NK-92 treated with Interleukin-12 subunit alpha and Interleukin-12 subunit beta, amount 100 ng/mL, for 24 hours (cell line): ENCODE measurements around the gene TMED10.
"Not testable (repeated sequence)": the region's sequence is repeated elsewhere in the genome, so short reads cannot be mapped to it uniquely, and the experiment has no call there.

ENCODE experiments used
- DNase-seq: peaks from one replicate; lab custom pipeline; 2025; lab: John Stamatoyannopoulos, UW

The TMED10 gene

DNA sequence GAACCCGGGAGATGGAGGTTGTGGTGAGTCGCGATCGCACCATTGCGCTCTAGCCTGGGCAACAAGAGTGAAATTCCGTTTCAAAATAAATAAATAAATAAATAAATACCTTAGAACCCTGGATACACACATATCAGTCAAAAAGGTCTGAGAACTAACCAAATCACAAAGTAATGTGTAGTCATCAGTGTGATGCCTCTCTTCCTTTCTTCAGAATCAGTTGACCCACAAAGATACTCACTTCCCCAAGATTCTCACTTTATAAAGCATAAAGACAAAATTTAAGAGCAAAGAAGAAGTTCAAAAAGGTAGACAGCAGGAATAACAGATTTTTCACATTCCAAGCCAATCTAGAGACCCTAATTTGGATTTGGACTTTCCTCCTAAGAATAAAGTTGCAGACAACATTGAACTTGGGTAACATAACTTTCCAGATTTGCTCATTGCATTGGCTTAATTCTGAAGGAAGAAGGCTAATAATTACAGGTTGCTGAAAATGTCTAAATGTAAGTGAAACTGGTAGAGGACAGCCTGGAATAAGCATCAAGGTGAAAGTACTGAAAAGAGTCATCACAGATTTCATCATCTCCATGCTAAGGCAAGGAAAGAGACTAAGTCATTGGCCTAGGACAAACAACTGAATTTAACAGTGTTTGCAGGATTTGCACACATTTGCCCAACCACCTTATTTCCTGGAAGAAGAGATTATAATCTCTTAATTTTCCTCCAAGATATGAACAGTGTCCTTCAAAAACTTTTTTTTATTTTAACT is 17.4 kb downstream of the TMED10 start:
- no peak for DNase-seq

DNA sequence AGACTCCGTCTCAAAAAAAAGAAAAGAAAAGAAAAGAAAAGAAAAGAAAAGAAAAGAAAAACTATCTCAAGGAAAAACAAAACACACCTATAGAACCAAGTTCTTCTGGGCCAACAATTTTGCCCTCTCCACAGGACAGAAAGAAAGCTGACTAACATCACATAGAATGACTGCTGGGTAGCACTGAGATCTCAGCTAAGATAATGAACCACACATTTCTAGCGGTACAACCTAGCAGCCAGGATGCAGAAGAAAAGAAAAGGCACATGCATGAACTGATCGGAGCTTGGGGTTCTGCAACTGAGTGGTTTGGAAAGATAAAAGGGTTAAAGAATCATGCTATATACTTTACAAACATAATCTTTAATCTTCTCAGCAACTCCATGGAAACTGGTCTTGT is 19.5 kb downstream of the TMED10 start:
- DNase-seq: no peak

DNA sequence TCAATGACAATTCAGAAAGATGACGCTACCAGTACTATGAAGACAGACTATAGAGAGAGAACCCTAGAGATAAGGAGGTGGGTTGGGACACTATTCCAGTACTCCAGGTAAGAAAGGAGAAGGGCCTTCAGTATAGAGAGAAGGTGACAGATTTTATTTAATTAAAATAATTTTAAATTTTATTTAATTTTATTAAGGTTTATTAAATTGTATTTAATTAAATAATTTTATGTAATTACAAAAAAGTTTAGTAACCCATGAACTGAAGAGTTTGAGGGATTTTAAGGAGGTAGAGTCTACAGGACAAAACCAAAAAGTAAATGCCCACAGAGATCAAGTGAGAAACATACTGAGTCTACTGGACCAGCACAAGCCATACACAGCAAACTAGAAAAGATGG is 20.3 kb downstream of the TMED10 start:
- DNase-seq: no peak

DNA sequence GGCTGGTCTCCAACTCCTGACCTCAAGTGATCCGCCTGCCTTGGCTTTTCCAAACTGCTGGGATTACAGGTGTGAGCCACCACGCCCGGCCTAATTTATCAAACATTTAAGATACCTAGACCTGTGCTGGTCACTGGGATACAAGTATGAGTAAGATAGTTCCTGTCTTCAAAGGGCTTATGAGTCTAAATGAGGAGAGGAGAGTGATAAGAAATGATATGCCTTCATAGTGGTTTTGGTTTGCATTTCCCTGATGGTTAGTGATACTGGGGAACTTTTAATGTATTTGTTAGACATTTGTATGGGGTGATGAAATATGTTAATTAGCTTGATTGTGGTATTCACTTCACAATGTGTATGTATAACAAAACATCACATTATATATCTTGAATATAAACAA is 21.2 kb downstream of the TMED10 start:
- no peak for DNase-seq

DNA sequence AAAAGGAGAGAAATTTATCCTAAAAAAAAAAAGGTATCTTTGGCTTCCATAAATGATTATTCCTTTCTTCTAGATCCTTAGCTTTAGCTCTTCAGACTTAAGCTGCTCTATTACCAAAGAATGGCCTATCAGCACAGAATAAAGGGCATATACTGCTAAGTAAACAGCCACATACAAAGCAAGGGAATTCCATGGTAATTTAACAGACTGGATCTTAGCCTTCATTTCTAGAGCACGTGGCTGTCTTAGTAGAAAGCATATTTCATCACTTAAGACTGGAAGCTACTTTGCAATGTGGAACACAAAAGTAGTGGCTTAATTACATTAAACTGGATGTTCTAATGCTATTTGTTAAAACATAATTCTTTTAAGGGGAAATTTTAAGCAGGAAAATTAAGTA is 23.1 kb downstream of the TMED10 start:
- DNase-seq: no peak

DNA sequence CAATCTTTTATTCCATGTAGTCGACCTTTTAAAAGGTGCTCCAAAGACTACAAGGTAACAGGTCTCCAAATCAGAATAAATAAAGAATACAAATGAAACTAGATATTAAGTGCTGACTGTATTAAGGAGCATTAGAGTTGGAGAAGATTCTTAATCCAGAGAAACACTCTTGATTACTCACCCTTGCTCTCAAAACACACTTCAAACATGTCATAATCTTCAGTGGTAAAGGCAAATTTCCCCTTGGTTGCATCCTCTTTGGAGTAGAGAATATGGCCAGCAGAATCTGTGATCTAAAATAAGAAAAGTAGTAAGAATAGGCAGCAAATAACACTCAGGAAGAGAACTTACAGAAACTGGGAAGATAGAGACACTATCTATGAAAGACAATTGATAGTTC is 24.6 kb downstream of the TMED10 start:
- DNase-seq: no peak

DNA sequence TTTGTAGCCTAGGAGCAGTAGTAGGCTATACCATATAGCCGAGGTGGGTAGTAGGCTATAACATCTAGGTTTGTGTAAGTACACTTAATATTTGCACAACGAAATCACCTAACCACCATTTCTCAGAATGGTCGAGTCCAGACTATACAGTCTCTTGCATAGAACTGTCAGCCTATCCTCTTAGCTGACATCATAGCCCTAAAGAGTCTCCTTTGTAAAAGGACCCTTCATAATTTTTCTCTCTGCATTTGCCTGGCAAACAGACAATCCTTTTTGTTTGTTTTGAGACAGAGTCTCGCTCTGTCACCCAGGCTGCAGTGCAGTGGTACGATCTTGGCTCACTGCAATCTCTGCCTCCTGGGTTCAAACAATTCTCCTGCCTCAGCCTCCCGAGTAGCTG is 25.8 kb downstream of the TMED10 start:
- not testable (repeated sequence) for DNase-seq

DNA sequence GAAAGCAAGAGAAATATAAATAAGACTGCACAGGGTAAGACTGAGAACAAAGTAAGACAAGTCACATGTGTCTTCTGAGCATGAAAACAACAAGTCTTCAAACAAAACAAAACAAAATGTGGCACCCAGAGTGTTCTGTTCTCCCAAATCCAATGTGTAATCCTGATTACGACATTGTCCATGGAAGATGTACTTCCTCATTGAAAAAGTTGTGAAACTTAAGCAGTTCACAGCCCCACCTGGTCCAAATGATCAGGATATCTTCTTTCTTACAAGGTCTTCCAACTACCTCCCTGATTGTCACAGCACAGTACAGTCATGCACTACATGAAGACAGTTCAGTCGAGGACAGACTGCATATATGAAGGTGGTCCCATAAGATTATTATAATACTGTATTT is 26.3 kb downstream of the TMED10 start:
- DNase-seq: no peak

DNA sequence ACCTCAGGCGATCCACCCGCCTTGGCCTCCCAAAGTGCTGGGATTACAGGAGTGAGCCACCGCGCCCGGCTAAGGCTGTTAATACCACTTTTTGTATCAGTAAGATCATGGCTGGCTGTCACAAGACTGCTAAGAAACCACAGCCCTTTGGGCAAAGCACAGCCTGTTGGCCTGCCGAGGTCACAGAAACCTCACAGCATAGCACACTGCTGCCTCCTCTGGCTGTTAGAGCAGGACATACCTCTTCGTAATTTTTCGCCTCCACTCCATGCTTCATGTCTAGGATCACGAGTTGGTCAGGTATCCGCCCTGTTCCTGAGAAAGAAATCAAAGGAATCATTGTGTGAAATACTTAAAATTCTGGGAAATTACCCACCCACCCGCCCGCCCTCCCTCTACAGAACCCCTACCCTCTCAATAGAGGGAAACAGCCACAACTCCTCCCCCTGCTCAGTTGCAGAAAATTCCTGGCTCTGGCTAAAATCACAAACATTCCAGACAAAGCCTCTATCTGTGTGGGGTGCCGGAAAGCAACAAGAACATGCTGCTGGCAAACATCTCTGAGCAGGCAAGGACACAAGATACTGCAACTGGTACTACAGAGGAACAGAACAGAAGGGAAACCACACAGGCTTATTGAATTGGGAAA is 28.9 kb downstream of the TMED10 start:
- no peak for DNase-seq

DNA sequence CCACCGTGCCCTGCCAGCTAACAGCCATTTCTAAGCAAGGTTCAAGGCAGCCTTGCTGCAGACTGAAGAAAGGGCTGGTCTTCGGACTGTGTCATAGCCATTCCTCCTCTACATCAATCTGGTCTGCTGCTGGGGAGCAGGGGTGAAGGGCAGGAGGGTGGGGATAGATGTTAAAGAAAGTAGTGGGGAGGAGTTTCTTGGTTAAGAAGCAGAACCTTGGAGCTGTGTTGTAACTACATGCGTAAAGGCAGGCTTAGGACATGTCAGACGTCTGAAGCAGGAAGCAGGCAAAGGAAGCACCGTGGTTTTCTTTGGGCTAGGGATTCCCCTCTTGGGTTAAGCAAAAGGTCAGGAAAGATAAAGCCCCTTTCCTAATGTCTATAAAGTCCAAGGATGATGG is 31.5 kb downstream of the TMED10 start:
- no peak for DNase-seq

DNA sequence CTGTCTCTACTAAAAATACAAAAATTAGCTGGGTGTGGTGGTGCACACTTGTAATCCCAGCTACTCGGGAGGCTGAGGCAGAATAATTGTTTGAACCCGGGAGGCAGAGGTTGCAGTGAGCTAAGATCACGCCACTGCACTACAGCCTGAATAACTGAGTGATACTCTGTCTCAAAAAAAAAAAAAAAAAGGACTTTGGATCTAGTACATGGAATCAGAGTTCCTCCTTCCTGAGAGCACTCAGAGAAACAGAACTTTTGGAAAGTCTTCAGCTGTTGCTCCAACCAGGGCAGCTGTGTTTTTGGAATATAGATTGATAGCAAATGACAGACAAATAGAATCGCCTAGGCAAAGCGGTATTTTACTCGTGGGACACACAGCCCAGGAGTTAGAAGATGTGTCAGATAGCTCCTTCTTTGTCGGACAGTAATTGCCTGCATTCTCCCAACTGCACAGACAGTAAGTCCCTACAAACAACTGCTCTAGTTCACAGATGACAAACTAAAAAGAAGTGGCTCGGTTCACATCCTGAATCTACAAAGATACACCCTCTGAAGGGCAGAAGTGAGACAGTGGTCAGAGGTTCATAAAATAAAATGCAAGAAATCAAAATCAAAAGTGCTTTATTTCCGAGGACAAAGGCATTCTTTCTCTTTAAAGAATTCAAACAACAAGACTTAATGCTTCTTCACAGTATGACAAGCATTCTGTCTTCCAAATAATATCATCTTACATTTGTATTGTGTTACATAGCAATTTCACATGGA is 32.5 kb downstream of the TMED10 start:
- DNase-seq: no peak

DNA sequence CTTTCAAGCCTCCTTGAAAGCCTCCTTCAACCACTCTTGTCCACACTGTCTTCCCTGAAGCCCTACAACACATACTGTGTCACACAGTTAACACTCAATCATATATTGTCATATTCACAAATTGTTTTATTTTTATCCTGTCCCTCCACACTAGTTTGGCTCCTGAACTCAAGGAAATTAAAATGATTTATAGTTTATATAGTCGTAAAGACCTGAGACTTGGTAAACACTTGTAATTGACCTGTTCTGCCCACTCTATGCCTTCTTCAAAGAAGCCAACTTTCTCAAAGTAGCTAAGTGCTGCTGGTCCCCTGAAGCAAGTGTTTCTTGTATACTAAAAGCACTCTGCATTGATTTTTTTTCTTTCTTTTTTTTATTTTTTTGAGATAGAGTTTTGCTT is 33.9 kb downstream of the TMED10 start:
- no peak for DNase-seq

DNA sequence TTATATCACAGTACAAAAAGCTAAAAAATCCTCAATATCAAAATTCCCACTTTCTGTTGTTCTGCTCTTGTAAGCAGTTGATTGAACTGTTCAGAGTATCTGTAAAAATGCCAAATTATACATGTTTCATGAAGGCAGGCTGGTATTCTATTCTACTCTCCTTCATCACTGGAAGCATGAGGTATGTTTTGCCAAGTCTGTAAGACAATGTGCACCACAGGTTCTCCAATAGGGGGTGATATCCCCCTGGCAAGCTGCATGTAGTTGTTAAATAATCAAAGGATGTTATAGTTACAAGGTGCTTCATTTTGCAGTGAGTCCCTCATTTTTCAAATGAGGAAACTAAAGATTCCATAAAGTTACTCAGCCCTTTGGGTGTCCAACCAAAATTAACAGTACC is 34.4 kb downstream of the TMED10 start:
- no peak for DNase-seq

DNA sequence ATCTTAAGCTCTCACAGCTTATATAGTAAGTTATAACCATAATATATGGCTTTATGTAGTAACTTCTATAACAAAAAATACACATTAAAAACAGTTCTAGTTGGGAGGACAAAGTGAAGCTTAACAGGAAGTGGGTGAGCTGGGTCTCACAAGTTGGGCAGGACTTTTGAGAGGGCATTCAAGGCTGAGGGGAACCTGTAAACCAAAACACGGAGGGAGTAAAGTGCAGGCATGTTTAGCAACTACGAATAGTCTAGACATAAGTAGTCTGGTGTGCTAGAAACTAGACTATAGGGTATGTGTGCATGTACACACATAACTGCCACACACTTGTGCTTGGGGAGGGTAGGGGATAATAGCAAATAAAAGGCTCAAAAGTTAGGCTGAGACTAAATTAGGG is 35.4 kb downstream of the TMED10 start:
- DNase-seq: no peak

DNA sequence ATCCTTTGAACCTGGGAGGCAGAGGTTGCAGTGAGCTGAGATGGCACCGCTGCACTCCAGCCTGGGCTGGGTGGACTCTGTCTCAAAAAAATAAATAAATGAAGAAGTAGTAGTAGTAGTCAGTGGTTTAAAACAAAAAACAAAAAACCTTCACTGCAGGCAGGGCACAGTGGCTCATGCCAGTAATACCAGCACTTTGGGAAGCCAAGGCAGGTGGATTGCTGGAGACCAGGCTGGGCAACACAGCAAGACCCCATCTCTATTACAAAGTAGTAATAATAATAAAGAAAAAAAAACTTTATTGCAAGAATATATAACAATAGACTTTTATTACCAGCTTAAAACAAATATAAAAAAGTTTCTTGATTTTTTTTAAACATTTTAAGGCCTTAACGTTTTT is 35.8 kb downstream of the TMED10 start:
- DNase-seq: no peak

DNA sequence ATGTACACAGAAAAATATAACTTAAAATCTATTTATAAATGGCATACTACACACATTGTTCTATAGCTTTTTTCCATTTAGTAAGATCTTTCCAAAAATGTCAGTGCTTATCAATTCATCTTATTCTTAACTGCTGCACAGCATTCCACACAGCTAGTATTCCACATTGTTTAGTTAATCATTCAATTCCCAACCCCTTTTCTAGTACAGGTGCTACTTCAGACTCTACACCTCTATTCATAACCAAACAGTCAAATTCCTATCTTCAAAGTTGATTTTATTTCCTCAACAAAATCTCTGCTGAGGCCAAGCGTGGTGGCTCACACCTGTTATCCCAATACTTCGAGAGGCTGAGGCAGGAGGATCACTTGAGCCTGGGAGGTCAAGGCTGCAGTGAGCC is 37.2 kb downstream of the TMED10 start:
- no peak for DNase-seq

DNA sequence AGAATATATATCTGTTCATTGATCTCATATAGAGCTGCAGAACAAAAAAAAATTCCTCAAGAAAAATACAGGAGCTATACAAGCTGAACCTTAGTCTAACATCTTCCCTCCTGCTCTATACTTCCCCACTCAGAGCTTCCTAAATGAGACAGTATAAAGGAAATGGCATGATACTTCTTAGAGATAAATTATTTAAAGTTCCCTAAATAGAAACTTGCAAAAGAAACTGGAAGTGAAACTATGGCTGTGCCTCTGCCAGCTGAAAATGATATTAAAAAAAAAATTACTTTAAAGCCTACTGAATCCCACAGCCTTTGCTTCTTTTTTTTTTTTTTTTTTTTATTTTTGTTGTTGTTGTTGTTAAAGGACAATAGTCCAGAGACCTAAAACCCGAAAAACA is 37.9 kb downstream of the TMED10 start:
- DNase-seq: no peak

DNA sequence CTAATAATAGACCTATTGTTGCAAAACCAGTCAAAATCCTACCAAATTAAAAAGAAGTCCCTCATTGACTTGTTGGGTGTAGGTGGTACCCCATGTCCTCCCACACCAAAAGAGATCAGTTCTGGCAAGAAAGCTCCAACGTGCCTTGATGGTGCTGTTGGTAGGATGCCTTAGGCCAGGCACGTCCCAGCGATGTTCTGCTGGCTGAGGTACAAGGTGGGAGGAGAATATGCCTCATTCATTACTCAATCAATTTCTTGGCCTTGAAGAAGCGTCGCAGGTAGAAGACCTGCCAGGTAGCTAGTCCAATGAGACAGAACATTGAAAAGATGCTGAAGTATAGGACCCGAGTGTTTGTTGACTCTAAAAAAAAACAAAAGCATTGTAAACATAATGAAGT is 41.8 kb downstream of the TMED10 start:
- no peak for DNase-seq

DNA sequence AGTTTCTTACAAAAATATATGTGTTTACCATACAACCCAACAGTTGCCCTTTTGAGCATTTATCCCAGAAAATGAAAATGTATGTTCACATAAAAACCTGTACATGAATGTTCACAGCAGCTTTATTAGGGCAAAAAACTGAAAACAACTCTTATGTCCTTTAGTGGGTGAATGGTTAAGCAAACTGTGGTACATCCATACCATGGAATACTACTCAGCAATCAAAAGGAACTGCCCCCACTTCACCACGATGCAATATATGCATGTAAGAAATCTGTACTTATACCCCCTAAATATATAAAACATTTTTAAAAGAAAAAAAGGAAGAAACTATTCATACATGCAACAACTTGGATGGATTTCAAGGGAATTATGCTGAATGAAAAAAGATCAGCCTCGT is 42.8 kb downstream of the TMED10 start:
- no peak for DNase-seq

DNA sequence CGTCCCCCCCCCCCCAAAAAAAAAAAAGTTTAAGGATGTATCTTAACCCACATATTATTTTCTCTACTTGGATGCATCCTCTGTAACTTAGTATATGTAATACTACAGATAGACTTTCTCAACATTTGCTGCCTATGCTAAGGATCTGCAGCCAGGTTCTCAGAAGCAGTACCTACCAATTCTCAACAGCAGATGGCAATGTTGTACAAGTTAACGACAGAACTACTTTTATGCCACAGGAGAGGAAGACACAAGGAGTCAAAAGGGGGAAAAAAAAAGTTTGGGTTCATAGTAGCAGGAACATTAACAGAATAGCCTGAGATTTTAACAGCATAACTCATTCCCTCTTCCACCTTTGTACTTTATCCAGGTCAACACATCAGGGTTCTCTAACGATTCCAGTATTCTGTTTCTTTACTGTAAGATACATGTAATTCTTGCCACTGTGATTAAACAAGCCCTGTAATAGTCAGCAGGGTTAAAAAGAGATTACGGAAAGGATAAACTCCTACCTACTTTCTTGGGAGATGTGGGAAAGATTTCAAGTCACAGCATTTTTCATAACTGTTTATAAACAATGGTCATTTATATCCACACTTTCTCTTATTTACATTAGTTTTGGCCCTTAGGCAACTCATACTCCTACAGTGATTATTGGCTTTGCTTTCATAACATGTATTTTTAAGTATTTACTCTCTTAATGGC is 43.9 kb downstream of the TMED10 start:
- no peak for DNase-seq

DNA sequence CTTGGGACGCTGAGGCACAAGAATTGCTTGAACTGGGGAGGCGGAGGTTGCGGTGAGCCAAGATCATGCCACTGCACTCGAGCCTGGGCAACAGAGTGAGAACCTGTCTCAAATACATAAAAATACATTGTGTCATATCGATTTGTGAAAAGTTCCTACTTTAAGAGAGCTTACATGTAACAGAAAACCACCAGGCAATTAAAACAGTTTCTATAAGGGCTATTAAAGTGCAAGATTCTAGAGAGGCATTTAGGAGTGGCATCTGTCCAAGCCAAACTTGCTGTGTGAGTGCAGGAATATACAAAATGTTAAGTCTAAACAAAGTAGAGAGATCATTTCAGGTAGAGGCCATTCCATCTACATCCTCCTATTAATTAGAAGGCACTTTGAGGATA is 47.8 kb downstream of the TMED10 start:
- DNase-seq: no peak

DNA sequence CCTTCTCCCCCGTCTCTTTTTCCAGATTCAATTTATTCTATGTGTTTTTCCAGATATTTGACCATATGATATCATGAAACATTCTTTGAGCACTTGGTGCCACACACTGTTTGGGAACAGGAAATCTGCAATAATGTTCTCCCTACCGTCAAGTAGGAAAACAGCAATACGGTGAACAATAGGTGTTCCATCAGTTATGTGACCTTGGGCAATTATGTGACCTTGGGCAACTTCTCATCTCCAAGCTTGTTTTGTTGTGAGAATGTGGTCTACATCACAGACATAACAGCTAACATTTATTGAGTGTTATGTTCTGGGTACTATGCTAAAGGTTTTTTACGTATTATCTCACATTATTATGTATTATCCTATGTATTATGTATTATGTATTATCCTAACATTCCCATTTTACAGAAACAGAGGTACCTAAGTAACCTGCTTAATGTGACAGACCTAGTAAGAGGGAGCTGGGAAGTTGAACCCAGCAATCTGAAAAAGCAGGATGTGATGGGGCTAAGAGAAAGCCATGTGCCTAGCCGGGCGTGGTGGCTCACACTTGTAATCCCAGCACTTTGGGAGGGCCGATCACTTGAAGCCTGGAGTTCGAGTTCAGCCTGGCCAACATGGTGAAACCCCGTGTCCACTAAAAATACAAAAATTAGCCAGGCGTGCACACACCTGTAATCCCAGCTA is 48.4 kb downstream of the TMED10 start:
- no peak for DNase-seq
